GM23248 (cell line): Measurements from ENCODE around the gene ELP6. TPM values are rescaled to one million over a fixed set of nuclear protein-coding genes. Genes with fewer than 3 reads are reported as not detected.

ENCODE experiments used
- DNase-seq: peaks from one replicate; pipeline ENCODE4 v3.0.0-alpha.2; 2015
- H2AFZ ChIP-seq: fragments of 200-600 bp; sonication (generic); 2 replicates; pipeline ENCODE4 v1.6.1; 2016; ENCODE audit warnings: antibody characterized with exemption
- H3F3A ChIP-seq: fragments of 200-600 bp; sonication (generic); 2 replicates; pipeline ENCODE4 v1.6.1; 2016; ENCODE audit warnings: mild to moderate bottlenecking, antibody characterized with exemption, mixed run types; ENCODE audit not compliant: insufficient read depth
- H3K27ac ChIP-seq: fragments of 200-600 bp; sonication (generic); 2 replicates; pipeline ENCODE4 v1.5.1; 2016; ENCODE audit warnings: mild to moderate bottlenecking
- H3K27me3 ChIP-seq: fragments of 200-600 bp; sonication (generic); replicated peaks from 2 replicates; pipeline ENCODE4 v1.6.1; 2016; ENCODE audit warnings: mild to moderate bottlenecking; ENCODE audit not compliant: insufficient read depth
- H3K36me3 ChIP-seq: fragments of 200-600 bp; sonication (generic); 2 replicates; pipeline ENCODE4 v1.6.1; 2016; ENCODE audit warnings: low read depth, mild to moderate bottlenecking
- H3K4me1 ChIP-seq: fragments of 200-600 bp; sonication (generic); 2 replicates; pipeline ENCODE4 v1.6.1; 2016; ENCODE audit warnings: mild to moderate bottlenecking; ENCODE audit not compliant: insufficient read depth
- H3K4me2 ChIP-seq: fragments of 200-600 bp; sonication (generic); one replicate; pipeline ENCODE4 v1.6.1; 2016; ENCODE audit warnings: mild to moderate bottlenecking; ENCODE audit not compliant: unreplicated experiment
- H3K4me3 ChIP-seq: fragments of 200-600 bp; sonication (generic); 2 replicates; pipeline ENCODE4 v1.5.1; 2016; ENCODE audit warnings: mild to moderate bottlenecking
- H3K79me2 ChIP-seq: fragments of 200-600 bp; sonication (generic); 2 replicates; pipeline ENCODE4 v1.6.1; 2016; ENCODE audit warnings: mild to moderate bottlenecking; ENCODE audit not compliant: insufficient read depth
- H3K9ac ChIP-seq: fragments of 200-600 bp; sonication (generic); 2 replicates; pipeline ENCODE4 v1.6.1; 2016; ENCODE audit warnings: mild to moderate bottlenecking
- H3K9me2 ChIP-seq: fragments of 200-600 bp; sonication (generic); 2 replicates; pipeline ENCODE4 v1.6.1; 2016; ENCODE audit warnings: mixed run types, mild to moderate bottlenecking, moderate library complexity; ENCODE audit not compliant: insufficient read depth
- H3K9me3 ChIP-seq: fragments of 200-600 bp; sonication (generic); one replicate; pipeline ENCODE4 v1.6.1; 2017; ENCODE audit warnings: low read depth
- H4K20me1 ChIP-seq: fragments of 200-600 bp; sonication (generic); 2 replicates; pipeline ENCODE4 v1.6.0; 2016; ENCODE audit not compliant: insufficient read depth
- EZH2 ChIP-seq: fragments of 200-600 bp; sonication (generic); IDR thresholded peaks from 2 replicates; pipeline ENCODE4 v1.6.1; 2018; ENCODE audit warnings: antibody characterized with exemption, mild to moderate bottlenecking; ENCODE audit not compliant: insufficient read depth, poor library complexity, severe bottlenecking
- EZH2phosphoT487 ChIP-seq: fragments of 200-600 bp; sonication (generic); IDR thresholded peaks from 2 replicates; pipeline ENCODE4 v1.6.1; 2018; ENCODE audit warnings: antibody characterized with exemption, moderate library complexity, mild to moderate bottlenecking, low read depth; ENCODE audit not compliant: insufficient read depth
- WGBS, 2 experiments: methylation state at CpG; one replicate each; pipeline ENCODE4 v1.1.6; 2015 to 2017; ENCODE audit warnings: low lambda C conversion rate in 2 of 2, low coverage in 1 of 2; ENCODE audit errors: missing lambda C conversion rate in 2 of 2; 5-methylcytosine and 5-hydroxymethylcytosine counted together
- in situ Hi-C: fragments of 300-500 bp; cut with MboI; formaldehyde crosslinking; loops from 2 replicates; pipeline ENCODE4 v1.15.0; 2020
- polyA plus RNA-seq: library from polyadenylated mRNA; unstranded; fragments of >200 nt; fragmentation: Nextera tagmentation; extraction: Ambion mirVana; gene quantifications from 2 replicates; pipeline ENCODE4 v1.2.1, GENCODE V29; 2016
- total RNA-seq: library from RNA; depleted of rRNA; stranded (reverse); fragments of >200 nt; shearing (Covaris generic); gene quantifications from 2 replicates; pipeline ENCODE4 v1.2.3, GENCODE V29; 2014

The ELP6 gene
- total and polyA plus RNA-seq, 2 experiments from 2014 or later = 28.6 to 36.0 TPM

DNA sequence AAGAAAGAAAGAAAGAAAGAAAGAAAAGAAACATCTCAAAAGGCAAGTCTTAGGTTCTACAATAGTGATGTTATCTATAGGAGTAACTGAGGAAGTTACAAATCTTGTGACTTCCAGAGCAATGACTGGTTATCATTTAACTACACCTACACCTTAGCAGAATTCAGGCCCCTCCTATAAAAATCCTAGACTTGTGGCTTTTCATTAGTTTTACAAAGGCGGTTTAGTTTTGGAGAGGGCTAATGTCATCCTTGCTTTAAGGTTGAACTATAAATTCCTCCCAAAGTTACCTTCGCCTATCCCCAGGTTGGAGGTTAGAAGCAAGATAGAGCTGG is 33.7 kb downstream of the ELP6 start:
- Histone ChIP-seq H3K9me3 (no peaks in the 10 kb centered on the region), H3K27me3 (no peaks in the 10 kb centered on the region), H3K4me3 (no peak overlapping the region), H3K27ac (no peak overlapping the region), H3K79me2 (peaks cover 10% of the 10 kb centered on the region), H3K4me2 (no peak overlapping the region), H2AFZ (no peak overlapping the region), H3K4me1 (no peaks in the 10 kb centered on the region), H4K20me1 (no peaks in the 10 kb centered on the region), H3K36me3 (no peaks in the 10 kb centered on the region), H3K9ac (no peak overlapping the region), H3F3A (peaks cover 5% of the 10 kb centered on the region; the same call in 1 of the 2 replicates), H3K9me2 (no peaks in the 10 kb centered on the region)
- no peak for DNase-seq
- in situ Hi-C loops = no loop called here
- no peak for TF ChIP-seq EZH2
- TF ChIP-seq EZH2phosphoT487 = no peak
- WGBS, 2 experiments = 89 to 98% methylated on average over 2 of the region's 2 CpGs

DNA sequence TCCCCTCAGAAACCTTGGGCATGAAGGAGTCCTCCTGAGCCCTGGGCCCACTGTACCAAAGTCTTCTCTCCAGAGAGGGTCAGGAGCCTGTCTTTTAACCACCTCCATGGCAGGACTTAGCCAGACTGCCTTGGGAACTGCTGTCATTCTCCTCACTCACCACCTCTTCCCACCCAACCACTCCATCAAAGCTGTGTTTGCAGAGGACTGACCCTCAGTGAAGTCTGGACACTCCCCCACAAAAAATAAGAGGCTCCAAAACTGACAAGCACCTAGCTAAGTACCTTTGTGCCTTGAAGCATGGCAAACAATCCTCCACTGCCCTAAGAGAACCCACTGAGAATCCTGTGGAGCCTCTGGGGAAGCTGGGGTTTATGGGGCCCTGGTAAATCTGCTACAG is 35.5 kb downstream of the ELP6 start:
- no peak overlapping the region for H3K9ac ChIP-seq
- no peaks in the 10 kb centered on the region for H3K9me2 ChIP-seq
- peaks cover 4% of the 10 kb centered on the region for H3K4me1 ChIP-seq
- no peaks in the 10 kb centered on the region for H3K9me3 ChIP-seq
- no peak for TF ChIP-seq EZH2
- TF ChIP-seq EZH2phosphoT487 = no peak
- H3F3A ChIP-seq = peaks cover 9% of the 10 kb centered on the region; the same call in 1 of the 2 replicates
- H4K20me1 ChIP-seq = no peaks in the 10 kb centered on the region
- no peaks in the 10 kb centered on the region for H3K36me3 ChIP-seq
- no peaks in the 10 kb centered on the region for H3K27me3 ChIP-seq
- no peak overlapping the region for H3K27ac ChIP-seq
- peaks cover 28% of the 10 kb centered on the region for H3K79me2 ChIP-seq
- H3K4me3 ChIP-seq = no peak overlapping the region
- no peak for DNase-seq
- no peak overlapping the region for H3K4me2 ChIP-seq
- H2AFZ ChIP-seq = no peak overlapping the region
- in situ Hi-C loops = no loop called here

DNA sequence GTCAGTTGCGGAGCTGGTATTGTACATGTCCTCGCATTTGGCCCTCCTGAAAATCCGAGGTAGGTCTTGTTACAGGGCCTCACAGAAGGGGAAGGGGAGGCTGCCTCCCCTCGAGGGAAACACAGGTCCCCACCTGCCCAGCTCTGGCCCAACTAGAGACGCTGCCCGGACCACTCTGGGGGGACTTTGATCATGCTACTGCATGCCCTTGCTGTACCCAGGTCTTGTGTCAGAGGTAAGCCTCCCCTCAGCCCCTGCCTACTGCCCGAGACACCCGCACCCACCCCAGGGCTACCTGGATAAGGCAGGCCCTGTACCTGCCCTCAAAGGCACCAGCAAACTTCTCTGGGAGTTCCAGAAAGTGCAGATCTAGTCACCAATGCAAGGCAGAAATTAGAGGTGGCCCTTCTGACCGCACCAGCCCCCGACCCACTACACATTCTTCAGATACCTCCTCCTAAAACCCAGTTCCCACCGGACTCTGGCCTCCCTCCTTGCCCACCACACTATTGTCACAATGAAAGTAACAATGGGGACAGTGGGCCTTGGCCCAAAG is 36.8 kb downstream of the ELP6 start:
- Histone ChIP-seq H3K9ac (peak overlapping the region; percentile 82; the same call in 1 of the 2 replicates), H3K4me3 (peak overlapping the region; percentile 92), H3K27me3 (no peaks in the 10 kb centered on the region), H3K4me1 (peaks cover 4% of the 10 kb centered on the region), H3K27ac (no peak overlapping the region), H3K4me2 (peak overlapping the region; percentile 96), H2AFZ (peak overlapping the region; percentile 92), H3K79me2 (peaks cover 39% of the 10 kb centered on the region), H3F3A (peaks cover 9% of the 10 kb centered on the region; the same call in 1 of the 2 replicates), H3K9me2 (no peaks in the 10 kb centered on the region), H3K9me3 (no peaks in the 10 kb centered on the region), H3K36me3 (no peaks in the 10 kb centered on the region), H4K20me1 (no peaks in the 10 kb centered on the region)
- DNase-seq = no peak
- in situ Hi-C loops = no loop called here
- 84 to 86% methylated on average over 11 of the region's 11 CpGs for WGBS, 2 experiments
- TF ChIP-seq EZH2phosphoT487 (no peak), EZH2 (no peak)

DNA sequence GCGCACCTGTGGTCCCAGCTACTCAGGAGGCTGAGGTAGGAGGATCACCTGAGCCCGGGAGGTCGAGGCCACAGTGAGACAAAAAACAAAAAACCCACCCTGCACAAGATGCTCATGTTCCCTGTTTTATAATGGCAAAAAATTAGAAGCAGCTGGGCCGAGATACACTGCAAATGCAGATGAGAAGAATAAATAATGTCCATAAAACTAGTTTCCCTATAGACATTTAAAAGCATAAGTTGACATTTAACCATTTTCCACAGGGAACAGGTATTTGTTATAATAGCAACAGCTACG is 37.2 kb downstream of the ELP6 start:
- H4K20me1 ChIP-seq = no peaks in the 10 kb centered on the region
- TF ChIP-seq EZH2 (no peak), EZH2phosphoT487 (no peak)
- 42 to 45% methylated on average over 5 of the region's 5 CpGs for WGBS, 2 experiments
- H3K79me2 ChIP-seq = peaks cover 44% of the 10 kb centered on the region
- H3K27me3 ChIP-seq = no peaks in the 10 kb centered on the region
- H3K27ac ChIP-seq = peak overlapping the region; percentile 43
- peak overlapping the region; percentile 96 for H3K4me2 ChIP-seq
- peaks cover 4% of the 10 kb centered on the region for H3K4me1 ChIP-seq
- H3K4me3 ChIP-seq = peak overlapping the region; percentile 92
- in situ Hi-C loops = no loop called here
- peak overlapping the region; percentile 82 for H3K9ac ChIP-seq
- peak overlapping the region; percentile 92 for H2AFZ ChIP-seq
- H3K9me2 ChIP-seq = no peaks in the 10 kb centered on the region
- H3F3A ChIP-seq = peaks cover 9% of the 10 kb centered on the region; the same call in 1 of the 2 replicates
- H3K36me3 ChIP-seq = no peaks in the 10 kb centered on the region
- no peaks in the 10 kb centered on the region for H3K9me3 ChIP-seq
- DNase-seq = no peak
